Nephron (organoid): ENCODE measurements around the gene SLC6A6.

ENCODE experiments used
- H3K27ac Mint-ChIP-seq, 3 experiments: 2 replicates each; pipeline ENCODE4 v1.8.0; 2020; ENCODE audit warnings: mixed read lengths in 3 of 3, mild to moderate bottlenecking in 2 of 3, moderate library complexity in 1 of 3
- H3K27me3 Mint-ChIP-seq: 2 replicates; pipeline ENCODE4 v1.8.0; 2021; ENCODE audit warnings: low read depth, mild to moderate bottlenecking, moderate library complexity, mixed read lengths
- H3K36me3 Mint-ChIP-seq: 2 replicates; pipeline ENCODE4 v1.8.0; 2020; ENCODE audit warnings: low read depth, mixed read lengths
- H3K4me1 Mint-ChIP-seq: 2 replicates; pipeline ENCODE4 v1.8.0; 2020; ENCODE audit warnings: mixed read lengths
- H3K4me3 Mint-ChIP-seq, 3 experiments: 2 replicates each; pipeline ENCODE4 v1.8.0; 2020; ENCODE audit warnings: mild to moderate bottlenecking in 3 of 3, mixed read lengths in 3 of 3, moderate library complexity in 2 of 3
- H3K9me3 Mint-ChIP-seq: 2 replicates; pipeline ENCODE4 v1.8.0; 2020; ENCODE audit warnings: mixed read lengths
- TF ChIP-seq, protein P1 (sequence below), 3 experiments: fragments of 200-600 bp; sonication (generic); IDR thresholded peaks; one replicate each; pipeline ENCODE4 v1.5.0; 2021; ENCODE audit warnings: antibody characterized with exemption in 3 of 3; ENCODE audit not compliant: unreplicated experiment in 3 of 3

The SLC6A6 gene

DNA sequence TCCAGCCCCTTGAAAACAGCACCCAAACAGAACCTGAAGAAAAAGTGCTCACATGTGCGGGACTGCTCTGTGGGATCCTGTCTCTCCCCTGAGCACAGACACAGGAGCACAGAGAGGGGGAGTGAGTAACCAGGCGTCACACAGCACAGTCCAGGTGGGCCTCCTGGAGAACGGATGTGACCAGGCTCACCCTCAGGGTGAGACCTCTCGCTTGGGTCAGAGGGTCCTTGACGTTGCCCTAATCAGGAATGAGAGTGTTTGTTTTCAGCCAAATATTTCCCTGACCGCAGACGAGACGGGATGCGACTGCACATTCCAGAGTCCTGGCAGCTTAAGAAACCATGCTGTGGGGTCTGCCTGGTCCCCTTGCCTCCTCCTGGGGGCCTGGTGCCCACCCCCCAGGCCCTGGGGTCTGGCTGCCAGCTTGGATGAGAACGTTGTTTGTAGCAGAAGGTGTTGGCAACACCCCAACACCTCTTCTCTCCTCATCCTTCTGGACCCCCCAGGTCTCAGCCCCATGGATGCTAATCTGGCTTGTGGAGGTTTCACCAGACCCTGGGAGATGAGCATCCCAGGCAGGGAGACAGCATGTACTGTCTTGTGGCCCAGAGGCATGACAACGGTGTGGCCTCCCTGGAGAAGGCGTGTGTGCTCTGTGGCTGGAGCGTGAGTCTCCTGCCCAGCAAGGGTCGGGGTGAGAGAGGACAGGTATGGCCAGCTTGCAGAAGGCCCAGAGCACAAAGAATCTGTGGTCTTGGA lies 42.1 kb upstream of the SLC6A6 start:
- H3K4me3 Mint-ChIP-seq: no peak overlapping the region
- H3K4me1 Mint-ChIP-seq: peaks cover 27% of the 10 kb centered on the region
- TF ChIP-seq, protein P1, sequence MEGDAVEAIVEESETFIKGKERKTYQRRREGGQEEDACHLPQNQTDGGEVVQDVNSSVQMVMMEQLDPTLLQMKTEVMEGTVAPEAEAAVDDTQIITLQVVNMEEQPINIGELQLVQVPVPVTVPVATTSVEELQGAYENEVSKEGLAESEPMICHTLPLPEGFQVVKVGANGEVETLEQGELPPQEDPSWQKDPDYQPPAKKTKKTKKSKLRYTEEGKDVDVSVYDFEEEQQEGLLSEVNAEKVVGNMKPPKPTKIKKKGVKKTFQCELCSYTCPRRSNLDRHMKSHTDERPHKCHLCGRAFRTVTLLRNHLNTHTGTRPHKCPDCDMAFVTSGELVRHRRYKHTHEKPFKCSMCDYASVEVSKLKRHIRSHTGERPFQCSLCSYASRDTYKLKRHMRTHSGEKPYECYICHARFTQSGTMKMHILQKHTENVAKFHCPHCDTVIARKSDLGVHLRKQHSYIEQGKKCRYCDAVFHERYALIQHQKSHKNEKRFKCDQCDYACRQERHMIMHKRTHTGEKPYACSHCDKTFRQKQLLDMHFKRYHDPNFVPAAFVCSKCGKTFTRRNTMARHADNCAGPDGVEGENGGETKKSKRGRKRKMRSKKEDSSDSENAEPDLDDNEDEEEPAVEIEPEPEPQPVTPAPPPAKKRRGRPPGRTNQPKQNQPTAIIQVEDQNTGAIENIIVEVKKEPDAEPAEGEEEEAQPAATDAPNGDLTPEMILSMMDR (IDR thresholded peaks at IDR 0.05; ENCODE audit: unreplicated experiment in 3 of 3): no peak
- peaks cover 54% of the 10 kb centered on the region for H3K27me3 Mint-ChIP-seq
- H3K27ac Mint-ChIP-seq: peak overlapping the region in 2 of 3 experiments; percentile 34 to 79
- H3K36me3 Mint-ChIP-seq: no peaks in the 10 kb centered on the region
- peaks cover 3% of the 10 kb centered on the region for H3K9me3 Mint-ChIP-seq

DNA sequence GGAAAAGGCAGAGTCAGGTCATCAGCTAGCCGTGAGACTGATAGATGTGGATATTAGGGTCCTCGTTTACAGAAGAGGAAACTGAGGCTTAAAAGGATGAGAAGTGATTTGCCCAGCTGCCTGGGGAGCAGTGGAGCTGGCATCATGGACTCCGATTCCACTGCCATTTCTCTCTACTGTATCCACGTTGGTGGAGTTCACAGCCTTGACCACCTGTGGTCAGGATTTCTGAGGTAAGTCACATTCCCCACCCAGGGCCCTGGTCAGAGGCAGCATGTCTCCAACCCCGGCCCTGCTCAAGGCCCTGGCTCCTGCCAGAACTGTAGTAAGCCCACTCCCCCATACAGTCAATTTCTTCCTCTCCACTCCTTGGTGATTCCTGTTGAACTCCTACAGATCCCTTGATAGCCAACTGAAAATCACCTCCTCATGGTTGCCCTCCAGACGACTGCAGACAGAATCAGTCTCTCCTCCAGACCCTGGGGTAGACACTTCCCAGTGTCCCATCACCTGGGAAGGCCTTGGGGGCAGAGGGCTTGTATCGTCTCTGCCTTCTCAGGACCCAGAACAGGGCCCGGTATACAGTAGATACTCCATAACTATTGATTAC lies 41.2 kb upstream of the SLC6A6 start:
- peaks cover 3% of the 10 kb centered on the region for H3K9me3 Mint-ChIP-seq
- peaks cover 27% of the 10 kb centered on the region for H3K4me1 Mint-ChIP-seq
- TF ChIP-seq, protein P1 (IDR thresholded peaks at IDR 0.05; ENCODE audit: unreplicated experiment in 3 of 3): no peak
- peaks cover 60% of the 10 kb centered on the region for H3K27me3 Mint-ChIP-seq
- peak overlapping the region in 1 of 3 experiments; percentile 4 for H3K4me3 Mint-ChIP-seq
- no peaks in the 10 kb centered on the region for H3K36me3 Mint-ChIP-seq
- peak overlapping the region in 2 of 3 experiments; percentile 45 to 79 for H3K27ac Mint-ChIP-seq

- Mint-ChIP-seq H3K27ac (no peak overlapping the region), H3K27me3 (peaks cover 73% of the 10 kb centered on the region), H3K4me3 (no peak overlapping the region), H3K36me3 (no peaks in the 10 kb centered on the region), H3K9me3 (peaks cover 3% of the 10 kb centered on the region), H3K4me1 (peaks cover 20% of the 10 kb centered on the region)
- TF ChIP-seq, protein P1 (IDR thresholded peaks at IDR 0.05; ENCODE audit: unreplicated experiment in 3 of 3): no peak
Measured at GRCh38 chr3:14362890-14363289, 39.5 kb upstream of the SLC6A6 start.

DNA sequence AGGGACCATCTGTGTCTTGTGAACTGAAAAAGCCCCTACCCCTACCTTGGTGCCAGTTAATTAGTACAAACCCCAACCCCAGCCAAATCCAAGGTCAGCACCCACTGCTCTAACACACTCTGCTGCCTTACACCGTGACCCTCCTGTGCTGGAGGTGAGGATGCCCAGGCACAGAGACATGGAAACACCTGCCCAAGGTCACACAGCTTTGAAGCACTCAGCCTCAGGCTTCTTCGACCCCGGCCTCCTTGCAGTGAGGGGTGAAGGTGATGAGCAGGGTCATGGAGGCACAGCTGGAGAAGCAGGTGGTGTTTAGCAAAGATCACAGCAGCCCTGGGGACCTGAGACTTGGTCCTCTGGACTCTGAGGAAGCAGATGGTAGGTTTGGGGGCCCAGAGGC lies 39.0 kb upstream of the SLC6A6 start:
- H3K9me3 Mint-ChIP-seq: peaks cover 3% of the 10 kb centered on the region
- no peak overlapping the region for H3K27ac Mint-ChIP-seq
- H3K4me1 Mint-ChIP-seq: peaks cover 16% of the 10 kb centered on the region
- H3K4me3 Mint-ChIP-seq: no peak overlapping the region
- peaks cover 72% of the 10 kb centered on the region for H3K27me3 Mint-ChIP-seq
- TF ChIP-seq, protein P1 (IDR thresholded peaks at IDR 0.05; ENCODE audit: unreplicated experiment in 3 of 3): no peak
- no peaks in the 10 kb centered on the region for H3K36me3 Mint-ChIP-seq

- Mint-ChIP-seq H3K27me3 (peaks cover 71% of the 10 kb centered on the region), H3K9me3 (peaks cover 2% of the 10 kb centered on the region), H3K27ac (no peak overlapping the region), H3K36me3 (no peaks in the 10 kb centered on the region), H3K4me3 (no peak overlapping the region), H3K4me1 (peaks cover 10% of the 10 kb centered on the region)
- TF ChIP-seq, protein P1 (IDR thresholded peaks at IDR 0.05; ENCODE audit: unreplicated experiment in 3 of 3): no peak
Measured at GRCh38 chr3:14363991-14364390, 38.4 kb upstream of the SLC6A6 start.
